HUES64 (cell line): ENCODE results near the gene CASP1.

Experiments used
- H3K27ac ChIP-seq: 2 replicates; pipeline ENCODE4 v1.7.0; 2013; ENCODE audit warnings: low read depth, low read length, inconsistent platforms
- H3K27me3 ChIP-seq: 2 replicates; pipeline ENCODE4 v1.6.1; 2013; ENCODE audit warnings: mild to moderate bottlenecking, low read length; ENCODE audit not compliant: insufficient read depth
- H3K36me3 ChIP-seq: 2 replicates; pipeline ENCODE4 v1.6.1; 2013; ENCODE audit warnings: mild to moderate bottlenecking, low read length; ENCODE audit not compliant: insufficient read depth
- H3K4me1 ChIP-seq: 2 replicates; pipeline ENCODE4 v1.6.1; 2013; ENCODE audit warnings: mild to moderate bottlenecking, low read length, moderate library complexity; ENCODE audit not compliant: insufficient read depth
- H3K4me3 ChIP-seq: 2 replicates; pipeline ENCODE4 v1.5.1; 2013; ENCODE audit warnings: mild to moderate bottlenecking, low read length, moderate library complexity
- H3K9ac ChIP-seq: 2 replicates; pipeline ENCODE4 v1.6.1; 2013; ENCODE audit warnings: mild to moderate bottlenecking, low read depth, low read length
- H3K9me3 ChIP-seq: 2 replicates; pipeline ENCODE4 v1.6.1; 2013; ENCODE audit warnings: low read depth, low read length; ENCODE audit not compliant: insufficient read depth
- WGBS: fragments of 150-250, 120-280 bp; methylation state at CpG from one replicate; pipeline ENCODE4 v1.1.7; 2013; ENCODE audit warnings: missing lambda C conversion rate; 5-methylcytosine and 5-hydroxymethylcytosine counted together

Gene CASP1

GRCh38 chr11:104979839-104980238 lies 55.1 kb downstream of the CASP1 start:
- H3K9me3 ChIP-seq = no peaks in the 10 kb centered on the region
- WGBS = 92% methylated on average over 1 of the region's 1 CpG
- H3K4me1 ChIP-seq = no peaks in the 10 kb centered on the region
- no peak overlapping the region for H3K27ac ChIP-seq
- H3K27me3 ChIP-seq = no peaks in the 10 kb centered on the region
- no peaks in the 10 kb centered on the region for H3K36me3 ChIP-seq
- no peak overlapping the region for H3K4me3 ChIP-seq
- no peak overlapping the region for H3K9ac ChIP-seq
